ENCODE data around the gene RND2. TPM values are rescaled to one million over a fixed set of nuclear protein-coding genes. Genes with fewer than 3 reads are reported as not detected.
A peak's percentile ranks its signal among the peaks of the same experiment; 100 is the strongest.

Gene RND2
- total and polyA plus RNA-seq, 2 of the 13 experiments (the other 11 are each of a cell fraction or from before 2014, with no cell fraction given) = 0.05 to 0.11 TPM

- Histone ChIP-seq H3K27ac (ENCODE audit: extremely low read length, insufficient read depth, low read length) (peak overlapping the region; percentile 79), H3K9me3 (ENCODE audit: low read length) (no peaks in the 10 kb centered on the region), H3K36me3 (replicated peaks in 1 of 2; ENCODE audit: control insufficient read depth in 1 of 2, insufficient read depth in 2 of 2, low read length in 2 of 2) (peaks cover 3 to 9% of the 10 kb centered on the region in 2 experiments; a peak in 3 of 5 replicates), H3K4me2 (ENCODE audit: low read depth, low read length) (peak overlapping the region; percentile 67), H3K4me1 (ENCODE audit: insufficient read depth, low read length) (peaks cover 22% of the 10 kb centered on the region), H3K9ac (ENCODE audit: insufficient read depth, low read depth, low read length) (peak overlapping the region; percentile 35; the same call in 1 of the 2 replicates), H3K4me3 (replicated peaks in 1 of 3; ENCODE audit: insufficient read depth in 1 of 3, low read depth in 2 of 3, low read length in 3 of 3) (peak overlapping the region in 2 of 3 experiments; percentile 19 to 21; a peak in 2 of 6 replicates), H3K27me3 (ENCODE audit: control insufficient read depth in 1 of 2, insufficient read depth in 2 of 2, low read length in 2 of 2) (no peaks in the 10 kb centered on the region), H4K20me1 (ENCODE audit: insufficient read depth, low read length) (no peaks in the 10 kb centered on the region), H3K79me2 (ENCODE audit: insufficient read depth, low read length) (no peaks in the 10 kb centered on the region), H2AFZ (ENCODE audit: low read length) (no peak overlapping the region)
- no TSS peak for BruUV-seq (replicated peaks)
- intact Hi-C loops (cut with micrococcal nuclease; ENCODE audit: unreplicated experiment) (loop anchor here (2.0 to 10.0 kb wide), 2 partner anchors 40 to 46 kb away; no protein-coding TSS in a partner anchor), in situ Hi-C loops (cut with HindIII; ENCODE audit: extremely low pct_ligation_motif_present, low pct_unique_long_range_greater_than_20kb) (no loop called here)
- FAIRE-seq (peak; percentile 97), ATAC-seq (peak; percentile 99), DNase-seq (ENCODE audit: low spot score) (peak; percentile 90)
- ChIA-PET POLR2A (interaction anchor here (0.7 to 2.3 kb wide), 25 partner anchors 11 to 299 kb away, joined by 3 to 19 read pairs (median 6); partner anchors contain the start of genes BRCA1, NBR1, RPL27 and TMEM106A), CTCF (ENCODE audit: low intra/inter-chr PET ratio, low total read pairs) (no interaction called here)
- 40% methylated on average over 6 of the region's 6 CpGs for WGBS (ENCODE audit: low lambda C conversion rate)
- peak; percentile 96 for TF ChIP-seq POGZ (CRISPR knock-in tag; IDR thresholded peaks at IDR 0.05)
- peak; percentile 84; the same call in 1 of the 2 replicates for TF ChIP-seq EHMT2 (IDR thresholded peaks at IDR 0.05; ENCODE audit: borderline replicate concordance, low read depth, low read length)
- peak; percentile 81 for TF ChIP-seq SOX13 (IDR thresholded peaks at IDR 0.05)
- peak in 1 of 2 experiments; percentile 96; a peak in 2 of 4 replicates for TF ChIP-seq SOX13 (CRISPR knock-in tag; conservative IDR thresholded peaks at IDR 0.05 in 1 of 2, IDR thresholded peaks at IDR 0.05 in 1 of 2)
- peak; percentile 77 for TF ChIP-seq PHF5A (CRISPR knock-in tag; IDR thresholded peaks at IDR 0.05; ENCODE audit: low read depth, unreplicated experiment)
- TF ChIP-seq RXRA (CRISPR knock-in tag; IDR thresholded peaks at IDR 0.05) = peak; percentile 78; the same call in 1 of the 2 replicates
- TF ChIP-seq SETDB1 (CRISPR knock-in tag; IDR thresholded peaks at IDR 0.05; ENCODE audit: borderline replicate concordance) = no peak
- no peak for TF ChIP-seq ZNF646 (CRISPR knock-in tag; IDR thresholded peaks at IDR 0.05)
- TF ChIP-seq BHLHE40 (IDR thresholded peaks at IDR 0.05; ENCODE audit: low read length) = peak; percentile 60
- TF ChIP-seq SP1 (IDR thresholded peaks at IDR 0.05) = no peak
- TF ChIP-seq SP1 (CRISPR knock-in tag; IDR thresholded peaks at IDR 0.05) = peak; percentile 57; the same call in 1 of the 2 replicates
- TF ChIP-seq MEIS1 (CRISPR knock-in tag; IDR thresholded peaks at IDR 0.05; ENCODE audit: borderline replicate concordance) = peak; percentile 60; the same call in 1 of the 2 replicates
- TF ChIP-seq ZNF331 (CRISPR knock-in tag; IDR thresholded peaks at IDR 0.05) = peak; percentile 95
- peak; percentile 57; the same call in 1 of the 2 replicates for TF ChIP-seq ZNF800 (CRISPR knock-in tag; IDR thresholded peaks at IDR 0.05)
- TF ChIP-seq RFXANK (CRISPR knock-in tag; IDR thresholded peaks at IDR 0.05) = peak; percentile 80; the same call in 1 of the 2 replicates
- TF ChIP-seq ZSCAN12 (CRISPR knock-in tag; IDR thresholded peaks at IDR 0.05) = no peak
These were observed 43.7 kb downstream of the RND2 start for GRCh38 chr17:43068570-43069367.

Measured in HepG2 (cell line).